AG08396 (cell line): ENCODE results near the gene MYBPC2.

Experiments used
- DNase-seq: peaks from one replicate; pipeline ENCODE4 v3.0.0; 2012; ENCODE audit warnings: low spot score, mixed read lengths

MYBPC2 gene

DNA sequence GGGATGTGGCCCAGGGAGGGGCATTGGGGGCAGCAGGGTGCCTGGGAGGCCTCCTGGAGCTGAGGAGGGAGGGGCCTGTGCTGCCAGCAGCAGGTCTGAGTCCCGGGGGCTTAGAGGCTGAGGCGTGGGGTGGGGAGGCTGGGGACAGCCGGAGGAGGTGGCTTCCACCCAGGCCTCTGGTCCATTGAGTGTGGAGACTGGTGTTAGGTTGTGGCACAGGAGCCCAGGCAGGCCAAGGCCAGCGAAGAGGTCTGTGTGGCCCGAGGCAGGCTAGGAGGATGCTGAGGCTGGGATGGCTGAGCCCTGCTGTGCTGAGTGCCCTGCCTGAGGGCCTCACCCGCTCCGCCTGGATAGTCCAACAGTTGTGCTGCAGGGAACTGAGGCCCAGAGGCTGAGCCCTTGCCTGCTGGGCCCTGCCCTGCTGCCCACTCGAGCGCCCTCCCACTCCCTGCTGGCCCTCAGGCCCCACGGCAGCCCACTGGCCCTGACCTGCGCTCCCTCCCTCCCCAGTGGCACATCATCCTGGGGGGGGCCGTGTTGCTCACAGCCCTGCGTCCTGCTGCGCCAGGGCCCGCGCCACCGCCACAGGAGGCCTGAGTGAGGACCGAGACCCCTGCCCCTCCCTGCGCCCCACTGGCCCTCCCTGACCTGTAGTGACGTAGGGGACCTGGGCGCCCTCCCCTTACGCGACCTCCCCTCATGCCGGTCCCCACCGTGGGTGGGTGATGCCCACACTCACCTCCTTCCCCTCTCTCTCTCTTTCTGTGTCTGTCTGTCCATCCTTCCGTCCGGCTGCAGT, 48.9 kb downstream of the MYBPC2 start:
- no peak for DNase-seq

GRCh38 chr19:50482271-50482855, 49.7 kb downstream of the MYBPC2 start:
- no peak for DNase-seq

DNA sequence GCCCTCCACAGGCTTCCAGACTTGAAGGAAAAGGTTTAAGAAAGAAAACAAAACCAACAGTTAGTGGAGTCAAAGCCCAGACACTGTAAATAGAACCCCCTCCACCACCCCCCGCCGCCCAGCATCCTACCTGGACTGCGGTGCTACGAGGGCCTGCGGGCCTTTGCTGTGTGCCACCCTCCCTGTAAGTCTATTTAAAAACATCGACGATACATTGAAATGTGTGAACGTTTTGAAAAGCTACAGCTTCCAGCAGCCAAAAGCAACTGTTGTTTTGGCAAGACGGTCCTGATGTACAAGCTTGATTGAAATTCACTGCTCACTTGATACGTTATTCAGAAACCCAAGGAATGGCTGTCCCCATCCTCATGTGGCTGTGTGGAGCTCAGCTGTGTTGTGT, 50.2 kb downstream of the MYBPC2 start:
- DNase-seq = no peak

GRCh38 chr19:50485284-50485955, 52.7 kb downstream of the MYBPC2 start:
- DNase-seq = no peak

DNA sequence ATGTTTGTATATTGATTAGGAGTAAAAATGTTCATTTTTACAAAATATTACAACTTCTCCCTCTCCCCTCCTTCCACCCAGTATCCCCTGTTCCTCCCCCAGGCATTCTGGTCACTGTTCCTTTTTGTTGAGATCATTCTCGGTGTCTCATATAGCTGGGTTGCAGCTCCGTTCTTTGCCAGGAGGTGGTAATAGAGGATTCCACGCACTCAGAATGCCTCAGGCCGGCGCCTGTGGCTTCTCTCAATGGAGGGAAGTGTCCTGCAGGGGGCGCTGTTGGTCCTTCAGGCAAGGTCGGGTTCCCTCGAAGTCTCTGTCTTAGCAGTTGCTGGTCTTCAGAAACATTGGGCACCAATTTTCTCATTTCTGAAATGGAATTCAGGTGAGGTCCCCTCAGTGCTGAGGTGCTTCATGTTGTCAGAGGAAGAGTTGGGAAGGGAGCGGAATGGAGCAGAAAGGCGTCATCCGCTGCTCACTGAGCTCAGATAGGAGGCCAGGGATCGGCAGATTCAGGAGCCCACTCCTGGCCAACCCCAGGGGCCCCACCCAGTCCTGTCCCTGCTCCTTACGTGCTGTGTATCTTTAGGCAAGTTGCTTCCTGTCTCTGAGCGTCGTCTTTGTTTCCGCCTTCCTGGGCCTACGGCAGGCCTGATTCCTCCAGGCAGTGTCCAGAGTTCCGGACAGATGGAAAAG, 54.3 kb downstream of the MYBPC2 start:
- no peak for DNase-seq

DNA sequence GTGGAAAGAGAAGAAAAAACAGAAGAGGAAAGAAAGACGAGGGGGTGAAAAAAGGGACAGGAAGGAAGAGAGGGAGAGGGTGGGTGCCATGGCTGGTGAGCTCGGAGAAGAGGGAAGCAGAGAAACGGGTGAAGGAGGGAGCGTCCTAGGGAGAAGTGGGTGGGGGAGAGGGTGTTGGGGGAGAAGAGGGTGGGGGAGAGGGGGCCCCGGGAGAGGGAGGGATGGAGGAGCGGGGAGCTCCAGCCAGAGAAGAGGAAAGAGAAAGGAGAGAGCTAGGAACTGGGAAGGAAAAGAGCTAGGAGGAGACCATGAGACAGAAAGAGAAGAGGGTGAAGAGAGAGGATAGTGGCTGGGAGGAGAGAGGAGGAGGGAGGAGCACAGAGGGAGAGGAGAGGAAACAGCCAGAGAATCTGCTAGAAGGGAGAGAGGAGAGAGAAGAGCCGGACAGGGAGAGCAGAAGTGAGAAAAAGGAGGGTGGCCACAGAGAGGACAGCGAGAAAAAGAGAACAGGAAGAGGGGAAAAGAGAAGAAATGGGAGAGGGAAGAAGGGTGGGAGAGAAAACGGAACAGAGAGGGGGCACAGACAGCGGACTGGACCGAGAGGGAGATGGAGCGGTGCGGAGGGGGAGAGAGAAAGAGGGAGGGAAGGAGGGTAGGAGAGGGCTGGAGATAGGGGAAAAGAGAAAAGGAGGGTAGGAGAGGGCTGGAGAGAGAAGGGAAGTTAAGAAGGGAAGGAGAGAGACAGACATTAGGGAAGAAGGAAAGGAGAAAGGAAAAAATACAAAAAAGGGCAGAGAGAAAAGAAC, 55.9 kb downstream of the MYBPC2 start:
- no peak for DNase-seq

GRCh38 chr19:50489461-50490011, 56.8 kb downstream of the MYBPC2 start:
- DNase-seq = no peak

- DNase-seq = no peak
These were observed 57.7 kb downstream of the MYBPC2 start for GRCh38 chr19:50490411-50490811.

DNA sequence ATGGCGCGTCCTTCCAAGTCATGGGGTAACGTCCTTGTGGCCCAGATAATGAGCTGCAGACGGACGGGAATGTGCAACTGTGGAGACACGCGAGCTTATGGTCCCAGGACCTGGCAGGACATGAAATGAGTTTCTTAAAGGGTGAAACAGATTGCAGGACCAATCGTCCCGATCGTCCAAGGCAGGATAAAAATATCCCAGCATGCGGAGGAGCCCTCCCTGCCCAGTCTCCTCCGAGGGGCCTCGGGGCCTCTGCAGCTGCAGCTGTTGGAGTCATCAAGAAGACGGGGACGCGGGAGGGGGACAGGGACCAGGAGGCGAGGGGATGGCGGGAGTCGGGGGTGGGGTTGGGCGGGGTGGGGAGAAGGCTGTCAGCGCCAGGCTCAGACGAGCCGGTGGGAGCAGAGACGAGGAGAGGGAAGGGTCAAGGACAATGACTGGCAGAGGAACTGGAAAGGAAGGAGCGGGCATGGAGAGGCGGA, 58.3 kb downstream of the MYBPC2 start:
- DNase-seq = no peak

- no peak for DNase-seq
These were observed 59.8 kb downstream of the MYBPC2 start for GRCh38 chr19:50492303-50493052.

GRCh38 chr19:50493171-50493570, 60.5 kb downstream of the MYBPC2 start:
- DNase-seq = no peak

DNA sequence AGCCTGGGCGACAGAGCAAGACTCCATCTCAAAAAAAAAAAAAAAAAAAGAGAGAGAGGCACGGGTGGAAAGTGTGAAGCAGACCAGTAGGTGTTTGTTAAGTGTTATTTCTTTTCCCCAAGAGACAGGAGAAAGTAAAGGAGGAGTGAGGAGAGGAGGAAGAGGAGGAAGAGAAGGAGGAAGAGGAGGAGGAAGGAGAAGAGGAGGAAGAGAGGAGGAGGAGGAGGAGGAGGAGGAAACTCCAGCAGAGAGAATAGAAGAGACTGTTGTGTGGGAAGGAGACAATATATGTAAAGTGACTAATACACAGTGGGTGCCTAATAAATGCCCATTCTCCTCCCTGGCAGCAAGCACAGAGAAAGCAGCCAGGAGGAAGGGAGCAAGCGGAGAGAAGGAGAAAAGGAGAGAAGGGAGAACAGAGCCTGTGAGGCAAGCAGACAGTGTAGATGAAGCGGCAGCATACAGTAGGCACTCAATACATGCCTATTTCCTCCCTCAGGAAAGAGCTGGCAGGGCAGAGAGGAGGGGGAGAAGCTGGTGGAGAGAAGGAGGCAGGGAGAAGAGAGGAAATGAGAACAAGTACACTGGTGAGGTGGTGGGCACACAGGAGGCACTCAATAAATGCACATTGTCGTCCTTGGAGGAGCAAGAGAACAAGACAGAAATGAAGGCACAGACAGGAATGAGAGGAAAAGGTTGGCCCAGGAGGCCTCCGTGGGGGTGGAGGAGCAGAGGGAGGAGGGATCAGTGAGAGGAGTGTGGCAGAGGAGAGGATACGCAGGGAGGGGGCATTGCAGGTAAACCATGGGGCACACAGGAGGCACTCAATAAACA, 61.7 kb downstream of the MYBPC2 start:
- DNase-seq = no peak

DNA sequence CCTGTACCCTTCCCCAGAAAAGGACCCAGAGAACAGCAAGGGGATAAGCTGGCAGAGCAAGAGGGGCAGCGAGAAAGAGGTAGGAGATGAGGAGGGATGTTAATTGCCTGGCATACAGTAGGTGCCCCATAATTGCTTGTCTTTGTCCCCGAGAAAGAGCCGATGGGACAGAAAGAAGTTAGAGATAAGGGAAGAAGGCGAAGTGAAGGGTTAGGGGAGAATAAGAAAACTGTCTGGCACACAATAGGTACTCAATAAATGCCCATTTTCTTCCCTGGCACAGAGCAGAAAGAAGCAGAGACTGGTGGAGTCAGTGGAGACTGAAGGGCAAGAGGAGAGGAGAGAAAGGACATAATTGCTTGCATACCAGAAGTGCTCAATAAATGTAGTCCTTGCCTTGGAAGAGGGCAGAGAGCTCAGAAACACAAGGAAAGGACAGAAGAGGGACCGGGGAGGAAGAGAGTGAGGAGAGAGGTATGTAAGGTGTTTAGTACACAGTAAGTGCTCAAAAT, 62.4 kb downstream of the MYBPC2 start:
- no peak for DNase-seq

DNA sequence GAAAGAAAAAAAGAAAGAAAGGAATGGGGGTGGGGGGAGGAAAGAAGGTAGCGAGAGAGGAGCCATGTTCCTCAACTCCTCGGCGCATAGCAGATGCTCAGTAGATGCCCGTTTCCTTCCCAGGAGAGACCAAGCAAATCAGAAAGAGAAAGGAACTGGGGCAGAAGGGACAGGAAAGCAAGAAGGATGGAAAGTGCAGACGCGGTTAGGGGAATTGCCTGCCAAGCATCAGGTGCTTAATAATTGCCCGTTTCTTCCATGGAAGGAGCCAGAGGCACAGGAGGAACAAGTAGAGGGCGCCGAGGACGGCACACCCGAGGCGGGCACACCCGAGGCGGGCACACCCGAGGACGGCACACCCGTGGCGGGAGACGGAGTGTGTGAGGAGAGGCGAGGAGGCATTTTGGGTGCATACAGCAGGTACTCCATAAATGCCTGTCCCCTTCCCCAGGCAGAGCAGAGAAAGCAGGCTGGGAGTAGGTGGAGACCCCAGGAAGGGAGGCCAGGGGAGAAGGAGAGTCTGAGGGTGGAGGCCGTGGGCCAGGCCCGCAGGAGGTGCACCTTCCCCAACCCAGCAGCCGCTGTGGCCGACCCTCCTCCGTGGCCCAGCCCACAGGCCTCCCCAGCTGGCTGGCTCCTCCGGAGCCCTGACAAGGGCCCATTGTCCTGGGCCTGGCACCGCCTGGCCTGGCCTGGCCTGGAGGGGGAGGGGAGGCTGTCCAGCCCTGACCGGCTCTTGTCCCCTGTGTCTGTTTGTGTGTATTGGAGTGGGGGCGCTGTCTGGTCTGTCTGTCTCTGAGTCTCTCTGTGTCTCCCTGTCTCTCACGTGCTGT, 63.7 kb downstream of the MYBPC2 start:
- no peak for DNase-seq

GRCh38 chr19:50497022-50497405, 64.3 kb downstream of the MYBPC2 start:
- no peak for DNase-seq

GRCh38 chr19:50498219-50499056, 65.7 kb downstream of the MYBPC2 start:
- DNase-seq = no peak

- no peak for DNase-seq
These were observed 67.5 kb downstream of the MYBPC2 start for GRCh38 chr19:50500060-50500752.
